HL-60/S4 treated with phorbol 12-myristate 13-acetate at 8.2 ng/mL for 4 days and 3 days (cell line): ENCODE results near the gene ZRSR2.
"Not testable (repeated sequence)": the region's sequence is repeated elsewhere in the genome, so short reads cannot be mapped to it uniquely, and the experiment has no call there.

Experiments used
- in situ Hi-C: fragments of 300-500 bp; cut with MboI; formaldehyde crosslinking; loops from 2 replicates; pipeline ENCODE4 v1.15.0; 2022; ENCODE audit warnings: low sequenced_read_pairs

Gene ZRSR2

GRCh38 chrX:15789979-15790768, at the start of gene ZRSR2:
Gene ZRSR2 (plus strand): TSS chrX:15790484. CDS start chrX:15790496, 12 bp downstream.
- in situ Hi-C loops: no loop called here

GRCh38 chrX:15744181-15744867, 46.0 kb upstream of the ZRSR2 start:
- in situ Hi-C loops: no loop called here

GRCh38 chrX:15745179-15745578, 45.1 kb upstream of the ZRSR2 start:
- in situ Hi-C loops: no loop called here

- in situ Hi-C loops: not testable (repeated sequence)
Measured at GRCh38 chrX:15746651-15747050, 43.6 kb upstream of the ZRSR2 start.

GRCh38 chrX:15747626-15748173, 42.6 kb upstream of the ZRSR2 start:
- in situ Hi-C loops: no loop called here

- in situ Hi-C loops: no loop called here
Measured at GRCh38 chrX:15748841-15749240, 41.4 kb upstream of the ZRSR2 start.

- in situ Hi-C loops: no loop called here
Measured at GRCh38 chrX:15749642-15750610, 40.4 kb upstream of the ZRSR2 start.

GRCh38 chrX:15750611-15751154, 39.6 kb upstream of the ZRSR2 start:
- in situ Hi-C loops: no loop called here

- in situ Hi-C loops: no loop called here
Measured at GRCh38 chrX:15751155-15751819, 39.0 kb upstream of the ZRSR2 start.

GRCh38 chrX:15755091-15755490, 35.2 kb upstream of the ZRSR2 start:
- in situ Hi-C loops: no loop called here

- in situ Hi-C loops: no loop called here
Measured at GRCh38 chrX:15758140-15758539, 32.1 kb upstream of the ZRSR2 start.

- in situ Hi-C loops: not testable (repeated sequence)
Measured at GRCh38 chrX:15759886-15760285, 30.4 kb upstream of the ZRSR2 start.

GRCh38 chrX:15761564-15762191, 28.6 kb upstream of the ZRSR2 start:
- in situ Hi-C loops: no loop called here

- in situ Hi-C loops: no loop called here
Measured at GRCh38 chrX:15769300-15769954, 20.9 kb upstream of the ZRSR2 start.

GRCh38 chrX:15781961-15782699, 8.2 kb upstream of the ZRSR2 start:
- in situ Hi-C loops: no loop called here

- in situ Hi-C loops: no loop called here
Measured at GRCh38 chrX:15785176-15785750, 5.0 kb upstream of the ZRSR2 start.

GRCh38 chrX:15786915-15787314, 3.4 kb upstream of the ZRSR2 start:
- in situ Hi-C loops: no loop called here

GRCh38 chrX:15790769-15791290, 546 bp downstream of the ZRSR2 start:
- in situ Hi-C loops: no loop called here
